ENCODE data around the gene PIP4P1.

GRCh38 chr14:20477211-20477876, 16.1 kb upstream of the PIP4P1 start:
- TF ChIP-seq, protein P1, sequence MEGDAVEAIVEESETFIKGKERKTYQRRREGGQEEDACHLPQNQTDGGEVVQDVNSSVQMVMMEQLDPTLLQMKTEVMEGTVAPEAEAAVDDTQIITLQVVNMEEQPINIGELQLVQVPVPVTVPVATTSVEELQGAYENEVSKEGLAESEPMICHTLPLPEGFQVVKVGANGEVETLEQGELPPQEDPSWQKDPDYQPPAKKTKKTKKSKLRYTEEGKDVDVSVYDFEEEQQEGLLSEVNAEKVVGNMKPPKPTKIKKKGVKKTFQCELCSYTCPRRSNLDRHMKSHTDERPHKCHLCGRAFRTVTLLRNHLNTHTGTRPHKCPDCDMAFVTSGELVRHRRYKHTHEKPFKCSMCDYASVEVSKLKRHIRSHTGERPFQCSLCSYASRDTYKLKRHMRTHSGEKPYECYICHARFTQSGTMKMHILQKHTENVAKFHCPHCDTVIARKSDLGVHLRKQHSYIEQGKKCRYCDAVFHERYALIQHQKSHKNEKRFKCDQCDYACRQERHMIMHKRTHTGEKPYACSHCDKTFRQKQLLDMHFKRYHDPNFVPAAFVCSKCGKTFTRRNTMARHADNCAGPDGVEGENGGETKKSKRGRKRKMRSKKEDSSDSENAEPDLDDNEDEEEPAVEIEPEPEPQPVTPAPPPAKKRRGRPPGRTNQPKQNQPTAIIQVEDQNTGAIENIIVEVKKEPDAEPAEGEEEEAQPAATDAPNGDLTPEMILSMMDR (IDR thresholded peaks at IDR 0.05; ENCODE audit: low read depth, low read length, missing input control), result no peak
- no peak for TF ChIP-seq RAD21 (IDR thresholded peaks at IDR 0.05)
- no peak for TF ChIP-seq GABPA (IDR thresholded peaks at IDR 0.05 in 1 of 2, conservative IDR thresholded peaks at IDR 0.05 in 1 of 2)
- TF ChIP-seq EGR1 (IDR thresholded peaks at IDR 0.05; ENCODE audit: low read depth in 2 of 2), result no peak
- TF ChIP-seq TAF1 (conservative IDR thresholded peaks at IDR 0.05), result no peak
- TF ChIP-seq, protein P2, sequence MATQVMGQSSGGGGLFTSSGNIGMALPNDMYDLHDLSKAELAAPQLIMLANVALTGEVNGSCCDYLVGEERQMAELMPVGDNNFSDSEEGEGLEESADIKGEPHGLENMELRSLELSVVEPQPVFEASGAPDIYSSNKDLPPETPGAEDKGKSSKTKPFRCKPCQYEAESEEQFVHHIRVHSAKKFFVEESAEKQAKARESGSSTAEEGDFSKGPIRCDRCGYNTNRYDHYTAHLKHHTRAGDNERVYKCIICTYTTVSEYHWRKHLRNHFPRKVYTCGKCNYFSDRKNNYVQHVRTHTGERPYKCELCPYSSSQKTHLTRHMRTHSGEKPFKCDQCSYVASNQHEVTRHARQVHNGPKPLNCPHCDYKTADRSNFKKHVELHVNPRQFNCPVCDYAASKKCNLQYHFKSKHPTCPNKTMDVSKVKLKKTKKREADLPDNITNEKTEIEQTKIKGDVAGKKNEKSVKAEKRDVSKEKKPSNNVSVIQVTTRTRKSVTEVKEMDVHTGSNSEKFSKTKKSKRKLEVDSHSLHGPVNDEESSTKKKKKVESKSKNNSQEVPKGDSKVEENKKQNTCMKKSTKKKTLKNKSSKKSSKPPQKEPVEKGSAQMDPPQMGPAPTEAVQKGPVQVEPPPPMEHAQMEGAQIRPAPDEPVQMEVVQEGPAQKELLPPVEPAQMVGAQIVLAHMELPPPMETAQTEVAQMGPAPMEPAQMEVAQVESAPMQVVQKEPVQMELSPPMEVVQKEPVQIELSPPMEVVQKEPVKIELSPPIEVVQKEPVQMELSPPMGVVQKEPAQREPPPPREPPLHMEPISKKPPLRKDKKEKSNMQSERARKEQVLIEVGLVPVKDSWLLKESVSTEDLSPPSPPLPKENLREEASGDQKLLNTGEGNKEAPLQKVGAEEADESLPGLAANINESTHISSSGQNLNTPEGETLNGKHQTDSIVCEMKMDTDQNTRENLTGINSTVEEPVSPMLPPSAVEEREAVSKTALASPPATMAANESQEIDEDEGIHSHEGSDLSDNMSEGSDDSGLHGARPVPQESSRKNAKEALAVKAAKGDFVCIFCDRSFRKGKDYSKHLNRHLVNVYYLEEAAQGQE (IDR thresholded peaks at IDR 0.05), result no peak
- no peak for TF ChIP-seq FOXA2 (IDR thresholded peaks at IDR 0.05)
